ENCODE results near the gene DUS4L. TPM values are rescaled to one million over a fixed set of nuclear protein-coding genes. Genes with fewer than 3 reads are reported as not detected.

The DUS4L gene
- total and polyA plus RNA-seq, 9 donors: 5.0 to 7.6 (median 6.8) TPM

- Histone ChIP-seq H3K4me1 (ENCODE audit: control insufficient read depth, insufficient read depth, low read length) (no peaks in the 10 kb centered on the region), H3K27ac (ENCODE audit: low read length) (peak overlapping the region; percentile 66), H3K9me3 (replicated peaks; ENCODE audit: control insufficient read depth, low read depth, low read length) (no peaks in the 10 kb centered on the region), H3K4me3 (ENCODE audit: low read length) (no peak overlapping the region), H3K36me3 (ENCODE audit: control insufficient read depth, insufficient read depth, low read length) (peaks cover 15% of the 10 kb centered on the region), H3K27me3 (ENCODE audit: control insufficient read depth, insufficient read depth, low read length) (no peaks in the 10 kb centered on the region)
- no peak for DNase-seq
- WGBS (ENCODE audit: insufficient coverage): no CpG with 5 or more reads among the region's 4 CpGs
Observed at GRCh38 chr7:107594961-107595737, 31.4 kb downstream of the DUS4L start.

DNA sequence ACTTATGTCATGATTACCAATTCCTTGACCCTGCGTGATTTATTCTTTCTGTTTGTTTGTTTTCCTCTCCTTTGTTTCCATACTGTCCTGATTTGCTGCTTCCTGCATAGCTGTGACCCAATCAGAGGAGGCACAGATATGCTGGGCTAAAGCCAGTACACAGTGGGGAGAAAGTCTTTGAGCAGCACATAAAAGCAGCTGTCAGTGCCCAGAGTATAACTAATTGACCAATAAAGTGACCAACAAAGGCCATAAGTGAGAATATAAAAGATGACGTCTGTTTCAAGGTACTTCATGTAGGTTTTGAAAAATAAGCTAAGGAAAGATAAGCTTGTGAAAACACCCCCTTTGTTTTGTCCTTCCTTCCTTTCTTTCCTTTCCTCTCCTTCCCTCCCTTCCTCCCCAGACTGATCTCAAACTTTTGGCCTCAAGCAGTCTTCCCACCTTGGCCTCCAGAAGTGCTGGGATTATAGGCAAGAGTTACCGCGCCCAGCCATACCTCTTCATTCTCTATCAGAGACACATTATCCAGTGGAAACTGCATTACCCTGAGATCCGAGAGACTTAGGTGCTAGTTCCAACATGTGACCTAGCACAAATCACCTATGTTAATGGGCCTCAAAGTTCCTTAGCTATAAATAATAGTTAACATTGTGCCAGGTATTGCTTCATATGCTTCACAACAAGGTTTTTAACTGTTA is 33.3 kb downstream of the DUS4L start:
- Histone ChIP-seq H3K4me3 (ENCODE audit: low read length) (no peak overlapping the region), H3K36me3 (ENCODE audit: control insufficient read depth, insufficient read depth, low read length) (peaks cover 17% of the 10 kb centered on the region), H3K27ac (ENCODE audit: low read length) (no peak overlapping the region), H3K27me3 (ENCODE audit: control insufficient read depth, insufficient read depth, low read length) (no peaks in the 10 kb centered on the region), H3K4me1 (ENCODE audit: control insufficient read depth, insufficient read depth, low read length) (no peaks in the 10 kb centered on the region), H3K9me3 (replicated peaks; ENCODE audit: control insufficient read depth, low read depth, low read length) (no peaks in the 10 kb centered on the region)
- no peak for DNase-seq
- 94% methylated on average over 3 of the region's 5 CpGs for WGBS (ENCODE audit: insufficient coverage)

GRCh38 chr7:107597582-107597916 is 33.8 kb downstream of the DUS4L start:
- Histone ChIP-seq H3K4me3 (ENCODE audit: low read length) (no peak overlapping the region), H3K9me3 (replicated peaks; ENCODE audit: control insufficient read depth, low read depth, low read length) (no peaks in the 10 kb centered on the region), H3K4me1 (ENCODE audit: control insufficient read depth, insufficient read depth, low read length) (no peaks in the 10 kb centered on the region), H3K27me3 (ENCODE audit: control insufficient read depth, insufficient read depth, low read length) (no peaks in the 10 kb centered on the region), H3K36me3 (ENCODE audit: control insufficient read depth, insufficient read depth, low read length) (peaks cover 18% of the 10 kb centered on the region), H3K27ac (ENCODE audit: low read length) (no peak overlapping the region)
- no CpG with 5 or more reads among the region's 1 CpG for WGBS (ENCODE audit: insufficient coverage)
- DNase-seq: no peak

DNA sequence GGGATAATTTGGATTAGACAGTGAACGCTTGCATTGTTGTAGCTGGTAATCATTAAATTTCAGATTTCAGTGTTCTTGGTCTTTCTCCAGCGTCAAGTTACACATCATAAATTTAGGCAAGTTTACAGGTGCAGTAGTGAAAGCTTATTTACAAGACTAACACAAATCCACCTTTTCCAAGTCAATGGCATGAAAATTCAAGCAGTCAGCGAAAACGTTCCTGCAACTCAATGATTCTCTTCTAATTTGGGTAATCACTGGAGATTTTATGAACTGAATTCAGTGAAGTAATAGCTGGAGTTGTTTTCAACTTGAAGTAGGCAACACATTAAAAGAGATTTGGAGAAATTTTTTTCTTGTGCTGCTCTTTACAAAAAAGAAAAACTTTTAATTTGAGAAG is 34.2 kb downstream of the DUS4L start:
- Histone ChIP-seq H3K4me3 (ENCODE audit: low read length) (no peak overlapping the region), H3K4me1 (ENCODE audit: control insufficient read depth, insufficient read depth, low read length) (no peaks in the 10 kb centered on the region), H3K27me3 (ENCODE audit: control insufficient read depth, insufficient read depth, low read length) (no peaks in the 10 kb centered on the region), H3K9me3 (replicated peaks; ENCODE audit: control insufficient read depth, low read depth, low read length) (no peaks in the 10 kb centered on the region), H3K27ac (ENCODE audit: low read length) (no peak overlapping the region), H3K36me3 (ENCODE audit: control insufficient read depth, insufficient read depth, low read length) (peaks cover 20% of the 10 kb centered on the region)
- no peak for DNase-seq
- 67% methylated on average over 1 of the region's 4 CpGs for WGBS (ENCODE audit: insufficient coverage)

DNA sequence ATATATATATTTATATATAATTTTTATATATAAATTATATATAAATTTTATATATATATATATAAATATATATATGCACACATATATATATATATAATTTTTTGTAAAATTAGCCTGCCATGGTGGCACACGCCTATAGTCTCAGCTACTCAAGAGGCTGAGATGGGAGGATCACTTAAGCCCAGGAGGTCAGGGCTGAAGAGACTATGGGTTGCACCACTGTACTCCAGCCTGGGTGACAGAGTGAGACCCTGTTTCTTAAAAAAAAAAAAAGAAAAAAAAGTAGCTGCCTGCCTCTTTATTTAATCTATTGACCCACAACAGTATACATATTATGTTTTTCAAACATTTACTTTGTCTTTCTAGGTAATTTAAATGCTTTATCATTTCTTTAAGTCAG is 35.5 kb downstream of the DUS4L start:
- Histone ChIP-seq H3K36me3 (ENCODE audit: control insufficient read depth, insufficient read depth, low read length) (peaks cover 19% of the 10 kb centered on the region), H3K27ac (ENCODE audit: low read length) (no peak overlapping the region), H3K9me3 (replicated peaks; ENCODE audit: control insufficient read depth, low read depth, low read length) (no peaks in the 10 kb centered on the region), H3K4me1 (ENCODE audit: control insufficient read depth, insufficient read depth, low read length) (no peaks in the 10 kb centered on the region), H3K4me3 (ENCODE audit: low read length) (no peak overlapping the region), H3K27me3 (ENCODE audit: control insufficient read depth, insufficient read depth, low read length) (no peaks in the 10 kb centered on the region)
- no peak for DNase-seq
- WGBS (ENCODE audit: insufficient coverage): no CpG with 5 or more reads among the region's 1 CpG

- Histone ChIP-seq H3K4me3 (ENCODE audit: low read length) (no peak overlapping the region), H3K4me1 (ENCODE audit: control insufficient read depth, insufficient read depth, low read length) (no peaks in the 10 kb centered on the region), H3K9me3 (replicated peaks; ENCODE audit: control insufficient read depth, low read depth, low read length) (no peaks in the 10 kb centered on the region), H3K36me3 (ENCODE audit: control insufficient read depth, insufficient read depth, low read length) (peaks cover 11% of the 10 kb centered on the region), H3K27ac (ENCODE audit: low read length) (no peak overlapping the region), H3K27me3 (ENCODE audit: control insufficient read depth, insufficient read depth, low read length) (no peaks in the 10 kb centered on the region)
- DNase-seq: no peak
- WGBS (ENCODE audit: insufficient coverage): no CpG with 5 or more reads among the region's 2 CpGs
Observed at GRCh38 chr7:107600816-107601215, 37.0 kb downstream of the DUS4L start.

- WGBS (ENCODE audit: insufficient coverage): no CpG with 5 or more reads among the region's 3 CpGs
Observed at GRCh38 chr7:107605218-107605815, 41.5 kb downstream of the DUS4L start.

DNA sequence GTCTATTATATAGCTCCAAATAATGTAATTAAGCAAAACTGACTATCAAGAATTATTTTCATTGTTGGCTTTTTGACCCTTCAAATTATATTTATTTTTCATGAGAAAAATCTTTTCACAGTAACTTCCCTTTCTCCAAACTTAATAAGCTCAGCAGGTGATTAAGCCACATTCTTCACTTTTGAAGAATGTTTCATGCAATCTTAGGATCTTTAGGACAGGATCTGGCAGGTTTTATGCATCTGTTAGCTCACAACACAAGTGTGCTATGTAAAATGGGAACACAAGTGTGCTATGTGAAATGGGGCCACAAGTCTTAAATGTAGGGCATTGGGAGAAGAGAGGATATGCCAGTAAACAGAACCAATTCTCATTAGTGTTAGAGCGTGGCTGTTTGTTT is 42.5 kb downstream of the DUS4L start:
- no peaks in the 10 kb centered on the region for H3K27me3 ChIP-seq (ENCODE audit: control insufficient read depth, insufficient read depth, low read length)
- DNase-seq: no peak
- no CpG with 5 or more reads among the region's 1 CpG for WGBS (ENCODE audit: insufficient coverage)
- peaks cover 10% of the 10 kb centered on the region for H3K36me3 ChIP-seq (ENCODE audit: control insufficient read depth, insufficient read depth, low read length)
- no peaks in the 10 kb centered on the region for H3K4me1 ChIP-seq (ENCODE audit: control insufficient read depth, insufficient read depth, low read length)
- no peak overlapping the region for H3K4me3 ChIP-seq (ENCODE audit: low read length)
- no peaks in the 10 kb centered on the region for H3K9me3 ChIP-seq (replicated peaks; ENCODE audit: control insufficient read depth, low read depth, low read length)
- H3K27ac ChIP-seq (ENCODE audit: low read length): no peak overlapping the region

More at GRCh38 chr7:107605218-107605815, 41.5 kb downstream of the DUS4L start:
- Histone ChIP-seq H3K4me1 (ENCODE audit: control insufficient read depth, insufficient read depth, low read length) (no peaks in the 10 kb centered on the region), H3K9me3 (replicated peaks; ENCODE audit: control insufficient read depth, low read depth, low read length) (no peaks in the 10 kb centered on the region), H3K36me3 (ENCODE audit: control insufficient read depth, insufficient read depth, low read length) (peaks cover 10% of the 10 kb centered on the region), H3K27me3 (ENCODE audit: control insufficient read depth, insufficient read depth, low read length) (no peaks in the 10 kb centered on the region), H3K27ac (ENCODE audit: low read length) (no peak overlapping the region), H3K4me3 (ENCODE audit: low read length) (no peak overlapping the region)
- DNase-seq: no peak

DNA sequence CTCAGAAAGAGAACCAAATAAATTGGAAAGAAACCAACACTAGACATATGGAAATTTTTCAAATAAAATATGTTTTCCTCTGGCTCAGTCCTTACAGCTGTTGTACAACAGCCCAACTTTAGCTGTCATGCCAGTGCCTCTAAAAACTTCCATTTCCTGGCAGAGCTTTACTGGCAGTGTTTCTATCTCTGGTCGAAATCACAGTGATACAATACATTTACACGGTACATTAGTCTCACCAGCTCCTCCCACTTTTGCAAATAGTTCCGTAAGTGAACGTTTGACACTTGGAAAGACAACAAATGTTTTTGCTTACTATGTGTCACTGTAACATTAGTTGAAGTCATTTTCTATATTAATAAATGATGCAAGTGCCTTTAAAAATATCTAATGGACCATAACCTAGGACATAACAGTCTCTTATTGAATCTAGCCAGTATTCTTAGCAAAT is 46.1 kb downstream of the DUS4L start:
- WGBS (ENCODE audit: insufficient coverage): no CpG with 5 or more reads among the region's 4 CpGs
- peak; percentile 64 for DNase-seq
- H3K9me3 ChIP-seq (replicated peaks; ENCODE audit: control insufficient read depth, low read depth, low read length): no peaks in the 10 kb centered on the region
- peaks cover 16% of the 10 kb centered on the region for H3K36me3 ChIP-seq (ENCODE audit: control insufficient read depth, insufficient read depth, low read length)
- H3K27me3 ChIP-seq (ENCODE audit: control insufficient read depth, insufficient read depth, low read length): no peaks in the 10 kb centered on the region
- no peaks in the 10 kb centered on the region for H3K4me1 ChIP-seq (ENCODE audit: control insufficient read depth, insufficient read depth, low read length)
- no peak overlapping the region for H3K27ac ChIP-seq (ENCODE audit: low read length)
- no peak overlapping the region for H3K4me3 ChIP-seq (ENCODE audit: low read length)

DNA sequence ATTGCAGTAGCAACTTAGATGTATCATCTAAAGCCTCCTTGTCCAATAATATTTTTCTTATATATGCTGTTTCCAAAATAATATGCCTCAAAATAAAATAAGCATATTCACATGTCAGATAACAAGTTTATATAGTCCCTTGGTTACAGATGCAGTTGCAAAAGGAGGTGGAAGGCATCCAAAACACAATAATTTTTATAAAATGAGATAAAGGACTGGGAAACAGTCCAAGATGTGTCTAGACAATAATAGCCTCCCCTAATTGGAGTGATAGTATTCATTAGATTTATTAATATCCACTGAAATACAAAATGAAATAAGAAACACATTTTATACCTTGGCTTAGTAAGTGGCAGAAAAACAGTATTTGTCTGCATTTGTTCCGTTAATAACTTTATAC is 46.6 kb downstream of the DUS4L start:
- DNase-seq: no peak
- H3K4me3 ChIP-seq (ENCODE audit: low read length): no peak overlapping the region
- H3K36me3 ChIP-seq (ENCODE audit: control insufficient read depth, insufficient read depth, low read length): peaks cover 20% of the 10 kb centered on the region
- WGBS (ENCODE audit: insufficient coverage): no CpG with 5 or more reads among the region's 1 CpG
- H3K27ac ChIP-seq (ENCODE audit: low read length): no peak overlapping the region
- H3K4me1 ChIP-seq (ENCODE audit: control insufficient read depth, insufficient read depth, low read length): no peaks in the 10 kb centered on the region
- H3K9me3 ChIP-seq (replicated peaks; ENCODE audit: control insufficient read depth, low read depth, low read length): no peaks in the 10 kb centered on the region
- no peaks in the 10 kb centered on the region for H3K27me3 ChIP-seq (ENCODE audit: control insufficient read depth, insufficient read depth, low read length)

All from muscle of leg (tissue), 11 donors.